HAP-1 (cell line): ENCODE measurements around the gene HRCT1.
"Not testable (repeated sequence)": the region's sequence is repeated elsewhere in the genome, so short reads cannot be mapped to it uniquely, and the experiment has no call there.

Experiments
- DNase-seq, 2 experiments: peaks; one replicate each; pipeline ENCODE4 v3.0.0-alpha.2; 2016 to 2020; ENCODE audit warnings: low spot score in 2 of 2
- H3K27me3 ChIP-seq: fragments of 250-450 bp; sonication (Bioruptor Pico); 2 replicates; pipeline ENCODE4 v1.5.1; 2020; ENCODE audit warnings: low read depth, mild to moderate bottlenecking, moderate library complexity
- H3K36me3 ChIP-seq: fragments of 250-450 bp; sonication (Bioruptor Pico); replicated peaks from 2 replicates; pipeline ENCODE4 v1.5.1; 2020; ENCODE audit warnings: mild to moderate bottlenecking
- H3K4me1 ChIP-seq: fragments of 250-450 bp; sonication (Bioruptor Pico); 2 replicates; pipeline ENCODE4 v1.5.1; 2020; ENCODE audit warnings: mild to moderate bottlenecking
- H3K4me3 ChIP-seq: fragments of 250-450 bp; sonication (Bioruptor Pico); 2 replicates; pipeline ENCODE4 v1.5.1; 2020; ENCODE audit warnings: mild to moderate bottlenecking, moderate library complexity
- H3K9me3 ChIP-seq: fragments of 250-450 bp; sonication (Bioruptor Pico); 2 replicates; pipeline ENCODE4 v1.5.1; 2020; ENCODE audit warnings: mild to moderate bottlenecking, moderate library complexity
- in situ Hi-C: fragments of 300-500 bp; cut with MboI; formaldehyde crosslinking; loops from 3 replicates; pipeline ENCODE4 v1.14.3; 2020; ENCODE audit warnings: low sequenced_read_pairs, inconsistent platforms, mixed read lengths

HRCT1 gene

GRCh38 chr9:35905051-35905781 lies 786 bp upstream of the HRCT1 start:
- Histone ChIP-seq H3K4me1 (peaks cover 15% of the 10 kb centered on the region), H3K9me3 (no peaks in the 10 kb centered on the region), H3K27me3 (peaks cover 14% of the 10 kb centered on the region), H3K36me3 (no peaks in the 10 kb centered on the region), H3K4me3 (no peak overlapping the region)
- DNase-seq = no peak
- in situ Hi-C loops = loop anchor here (5.0 to 10.0 kb wide), 2 partner anchors 42 to 120 kb away; no protein-coding TSS in a partner anchor

GRCh38 chr9:35906923-35907699 lies 1.1 kb downstream of the HRCT1 start:
- in situ Hi-C loops = loop anchor here (5.0 to 10.0 kb wide), 2 partner anchors 40 to 118 kb away; no protein-coding TSS in a partner anchor
- no peak overlapping the region for H3K4me3 ChIP-seq

GRCh38 chr9:35907711-35908503 lies 1.9 kb downstream of the HRCT1 start:
- Histone ChIP-seq H3K36me3 (no peaks in the 10 kb centered on the region), H3K27me3 (no peaks in the 10 kb centered on the region), H3K9me3 (no peaks in the 10 kb centered on the region), H3K4me1 (peaks cover 15% of the 10 kb centered on the region), H3K4me3 (no peak overlapping the region)
- DNase-seq = peak in 1 of 2 experiments; percentile 74
- in situ Hi-C loops = loop anchor here (5.0 to 10.0 kb wide), 2 partner anchors 39 to 117 kb away; no protein-coding TSS in a partner anchor

More at GRCh38 chr9:35906923-35907699, 1.1 kb downstream of the HRCT1 start:
- peaks cover 15% of the 10 kb centered on the region for H3K4me1 ChIP-seq
- H3K36me3 ChIP-seq = no peaks in the 10 kb centered on the region
- DNase-seq = no peak
- peaks cover 3% of the 10 kb centered on the region for H3K27me3 ChIP-seq
- H3K9me3 ChIP-seq = no peaks in the 10 kb centered on the region

- no peak for DNase-seq
- no peak overlapping the region for H3K4me3 ChIP-seq
- no peaks in the 10 kb centered on the region for H3K9me3 ChIP-seq
- no peaks in the 10 kb centered on the region for H3K27me3 ChIP-seq
- peaks cover 15% of the 10 kb centered on the region for H3K4me1 ChIP-seq
- in situ Hi-C loops = loop anchor here (5.0 to 10.0 kb wide), 2 partner anchors 39 to 116 kb away; no protein-coding TSS in a partner anchor
- no peaks in the 10 kb centered on the region for H3K36me3 ChIP-seq
Measured at GRCh38 chr9:35908504-35909125, 2.6 kb downstream of the HRCT1 start.

GRCh38 chr9:35909274-35909673 lies 3.3 kb downstream of the HRCT1 start, which contains the start of gene SPAAR:
Gene SPAAR, plus strand, starts transcription at chr9:35909490. Its CDS starts 974 bp downstream, at chr9:35910464.
- no peaks in the 10 kb centered on the region for H3K9me3 ChIP-seq
- H3K27me3 ChIP-seq = no peaks in the 10 kb centered on the region
- H3K4me1 ChIP-seq = peaks cover 15% of the 10 kb centered on the region
- no peak for DNase-seq
- H3K36me3 ChIP-seq = no peaks in the 10 kb centered on the region
- H3K4me3 ChIP-seq = no peak within 1 kb of the TSS
- in situ Hi-C loops = loop anchor here (5.0 to 10.0 kb wide), 2 partner anchors 38 to 116 kb away; no protein-coding TSS in a partner anchor

GRCh38 chr9:35909687-35910612 lies 3.9 kb downstream of the HRCT1 start:
- H3K9me3 ChIP-seq = no peaks in the 10 kb centered on the region
- H3K27me3 ChIP-seq = no peaks in the 10 kb centered on the region
- no peak for DNase-seq
- H3K4me1 ChIP-seq = peaks cover 15% of the 10 kb centered on the region
- in situ Hi-C loops = loop anchor here (5.0 to 10.0 kb wide), 2 partner anchors 37 to 115 kb away; no protein-coding TSS in a partner anchor
- no peak overlapping the region for H3K4me3 ChIP-seq
- H3K36me3 ChIP-seq = no peaks in the 10 kb centered on the region

- Histone ChIP-seq H3K4me1 (peaks cover 15% of the 10 kb centered on the region), H3K4me3 (no peak overlapping the region), H3K36me3 (no peaks in the 10 kb centered on the region), H3K27me3 (no peaks in the 10 kb centered on the region), H3K9me3 (no peaks in the 10 kb centered on the region)
- in situ Hi-C loops = no loop called here
- DNase-seq = peak; percentile 59 to 64
Measured at GRCh38 chr9:35910613-35911359, 4.8 kb downstream of the HRCT1 start.

GRCh38 chr9:35911690-35912089 lies 5.7 kb downstream of the HRCT1 start:
- Histone ChIP-seq H3K4me3 (no peak overlapping the region), H3K4me1 (peaks cover 15% of the 10 kb centered on the region)

GRCh38 chr9:35912791-35913400 lies 6.9 kb downstream of the HRCT1 start:
- Histone ChIP-seq H3K27me3 (no peaks in the 10 kb centered on the region), H3K4me3 (no peak overlapping the region), H3K9me3 (no peaks in the 10 kb centered on the region), H3K36me3 (no peaks in the 10 kb centered on the region), H3K4me1 (peaks cover 7% of the 10 kb centered on the region)
- in situ Hi-C loops = no loop called here
- no peak for DNase-seq

More at GRCh38 chr9:35911690-35912089, 5.7 kb downstream of the HRCT1 start:
- no peak for DNase-seq
- in situ Hi-C loops = no loop called here
- Histone ChIP-seq H3K27me3 (no peaks in the 10 kb centered on the region), H3K9me3 (no peaks in the 10 kb centered on the region), H3K36me3 (no peaks in the 10 kb centered on the region)

GRCh38 chr9:35913429-35913828 lies 7.4 kb downstream of the HRCT1 start:
- in situ Hi-C loops, H3K4me3 ChIP-seq, H3K9me3 ChIP-seq, H3K36me3 ChIP-seq, DNase-seq, H3K27me3 ChIP-seq, H3K4me1 ChIP-seq: not testable (repeated sequence)

GRCh38 chr9:35914301-35914807 lies 8.4 kb downstream of the HRCT1 start:
- Histone ChIP-seq H3K27me3 (no peaks in the 10 kb centered on the region), H3K4me3 (no peak overlapping the region), H3K4me1 (no peaks in the 10 kb centered on the region), H3K9me3 (no peaks in the 10 kb centered on the region), H3K36me3 (no peaks in the 10 kb centered on the region)
- peak; percentile 30 to 61 for DNase-seq
- in situ Hi-C loops = no loop called here
